GM23248 (cell line): ENCODE measurements around the gene IFIH1. TPM values are rescaled to one million over a fixed set of nuclear protein-coding genes. Genes with fewer than 3 reads are reported as not detected.

Source experiments
- DNase-seq: peaks from one replicate; pipeline ENCODE4 v3.0.0-alpha.2; 2015
- H2AFZ ChIP-seq: fragments of 200-600 bp; sonication (generic); 2 replicates; pipeline ENCODE4 v1.6.1; 2016; ENCODE audit warnings: antibody characterized with exemption
- H3F3A ChIP-seq: fragments of 200-600 bp; sonication (generic); 2 replicates; pipeline ENCODE4 v1.6.1; 2016; ENCODE audit warnings: mild to moderate bottlenecking, antibody characterized with exemption, mixed run types; ENCODE audit not compliant: insufficient read depth
- H3K27ac ChIP-seq: fragments of 200-600 bp; sonication (generic); 2 replicates; pipeline ENCODE4 v1.5.1; 2016; ENCODE audit warnings: mild to moderate bottlenecking
- H3K27me3 ChIP-seq: fragments of 200-600 bp; sonication (generic); replicated peaks from 2 replicates; pipeline ENCODE4 v1.6.1; 2016; ENCODE audit warnings: mild to moderate bottlenecking; ENCODE audit not compliant: insufficient read depth
- H3K36me3 ChIP-seq: fragments of 200-600 bp; sonication (generic); 2 replicates; pipeline ENCODE4 v1.6.1; 2016; ENCODE audit warnings: low read depth, mild to moderate bottlenecking
- H3K4me1 ChIP-seq: fragments of 200-600 bp; sonication (generic); 2 replicates; pipeline ENCODE4 v1.6.1; 2016; ENCODE audit warnings: mild to moderate bottlenecking; ENCODE audit not compliant: insufficient read depth
- H3K4me2 ChIP-seq: fragments of 200-600 bp; sonication (generic); one replicate; pipeline ENCODE4 v1.6.1; 2016; ENCODE audit warnings: mild to moderate bottlenecking; ENCODE audit not compliant: unreplicated experiment
- H3K4me3 ChIP-seq: fragments of 200-600 bp; sonication (generic); 2 replicates; pipeline ENCODE4 v1.5.1; 2016; ENCODE audit warnings: mild to moderate bottlenecking
- H3K79me2 ChIP-seq: fragments of 200-600 bp; sonication (generic); 2 replicates; pipeline ENCODE4 v1.6.1; 2016; ENCODE audit warnings: mild to moderate bottlenecking; ENCODE audit not compliant: insufficient read depth
- H3K9ac ChIP-seq: fragments of 200-600 bp; sonication (generic); 2 replicates; pipeline ENCODE4 v1.6.1; 2016; ENCODE audit warnings: mild to moderate bottlenecking
- H3K9me2 ChIP-seq: fragments of 200-600 bp; sonication (generic); 2 replicates; pipeline ENCODE4 v1.6.1; 2016; ENCODE audit warnings: mixed run types, mild to moderate bottlenecking, moderate library complexity; ENCODE audit not compliant: insufficient read depth
- H3K9me3 ChIP-seq: fragments of 200-600 bp; sonication (generic); one replicate; pipeline ENCODE4 v1.6.1; 2017; ENCODE audit warnings: low read depth
- H4K20me1 ChIP-seq: fragments of 200-600 bp; sonication (generic); 2 replicates; pipeline ENCODE4 v1.6.0; 2016; ENCODE audit not compliant: insufficient read depth
- EZH2 ChIP-seq: fragments of 200-600 bp; sonication (generic); IDR thresholded peaks from 2 replicates; pipeline ENCODE4 v1.6.1; 2018; ENCODE audit warnings: antibody characterized with exemption, mild to moderate bottlenecking; ENCODE audit not compliant: insufficient read depth, poor library complexity, severe bottlenecking
- EZH2phosphoT487 ChIP-seq: fragments of 200-600 bp; sonication (generic); IDR thresholded peaks from 2 replicates; pipeline ENCODE4 v1.6.1; 2018; ENCODE audit warnings: antibody characterized with exemption, moderate library complexity, mild to moderate bottlenecking, low read depth; ENCODE audit not compliant: insufficient read depth
- WGBS, 2 experiments: methylation state at CpG; one replicate each; pipeline ENCODE4 v1.1.6; 2015 to 2017; ENCODE audit warnings: low lambda C conversion rate in 2 of 2, low coverage in 1 of 2; ENCODE audit errors: missing lambda C conversion rate in 2 of 2; 5-methylcytosine and 5-hydroxymethylcytosine counted together
- in situ Hi-C: fragments of 300-500 bp; cut with MboI; formaldehyde crosslinking; loops from 2 replicates; pipeline ENCODE4 v1.15.0; 2020
- polyA plus RNA-seq: library from polyadenylated mRNA; unstranded; fragments of >200 nt; fragmentation: Nextera tagmentation; extraction: Ambion mirVana; gene quantifications from 2 replicates; pipeline ENCODE4 v1.2.1, GENCODE V29; 2016
- total RNA-seq: library from RNA; depleted of rRNA; stranded (reverse); fragments of >200 nt; shearing (Covaris generic); gene quantifications from 2 replicates; pipeline ENCODE4 v1.2.3, GENCODE V29; 2014; rRNA removed

The IFIH1 gene
- total and polyA plus RNA-seq, 2 experiments from 2014 or later, result 1.3 to 1.6 TPM

- H3K9me3 ChIP-seq, result no peaks in the 10 kb centered on the region
- in situ Hi-C loops, result no loop called here
- H3K36me3 ChIP-seq, result peaks cover 87% of the 10 kb centered on the region
- no peaks in the 10 kb centered on the region for H3K27me3 ChIP-seq
- peaks cover 16% of the 10 kb centered on the region for H3K79me2 ChIP-seq
- H3K27ac ChIP-seq, result no peak overlapping the region
- H3K9ac ChIP-seq, result no peak overlapping the region
- no peaks in the 10 kb centered on the region for H4K20me1 ChIP-seq
- WGBS, 2 experiments, result 57 to 75% methylated on average over 1 of the region's 1 CpG
- H3K4me3 ChIP-seq, result no peak overlapping the region
- peaks cover 46% of the 10 kb centered on the region for H3F3A ChIP-seq
- peaks cover 16% of the 10 kb centered on the region for H3K4me1 ChIP-seq
- TF ChIP-seq EZH2phosphoT487 (no peak), EZH2 (no peak)
- DNase-seq, result peak; percentile 22
- no peak overlapping the region for H3K4me2 ChIP-seq
- H2AFZ ChIP-seq, result no peak overlapping the region
- no peaks in the 10 kb centered on the region for H3K9me2 ChIP-seq
These were observed 100.9 kb downstream of the IFIH1 start for GRCh38 chr2:162217598-162217997.

Other genes starting within 250 kb of the IFIH1 start
- gene DPP4, start 244.5 kb downstream of the IFIH1 start, total RNA-seq, result 33.5 and 39.9 TPM in 2 replicates
- 30.1 and 31.6 TPM in 2 replicates for gene DPP4, start 244.5 kb downstream of the IFIH1 start, polyA plus RNA-seq
- gene GCG, start 166.4 kb downstream of the IFIH1 start, total RNA-seq, result not detected in 2 replicates
- not detected in 2 replicates for gene GCG, start 166.4 kb downstream of the IFIH1 start, polyA plus RNA-seq
- 243 and 269 TPM in 2 replicates for gene FAP, start 75.2 kb downstream of the IFIH1 start, total RNA-seq
- 198 and 200 TPM in 2 replicates for gene FAP, start 75.2 kb downstream of the IFIH1 start, polyA plus RNA-seq
- 1.6 and 3.0 TPM in 2 replicates for gene GCA, start 25.4 kb upstream of the IFIH1 start, total RNA-seq
- 1.6 TPM in 2 replicates for gene GCA, start 25.4 kb upstream of the IFIH1 start, polyA plus RNA-seq